ENCODE measurements around the gene WDR33. TPM values are rescaled to one million over a fixed set of nuclear protein-coding genes. Genes with fewer than 3 reads are reported as not detected.
A peak's percentile ranks its signal among the peaks of the same experiment; 100 is the strongest.

Gene WDR33
- polyA plus RNA-seq, 4 donors, result 11.0 to 41.6 (median 13.8) TPM

GRCh38 chr2:127697482-127698180, 113.3 kb downstream of the WDR33 start:
- H3K27ac ChIP-seq (ENCODE audit: low read depth in 1 of 3, low read length in 2 of 3), result no peak overlapping the region
- FAIRE-seq (no peak), DNase-seq (no peak)

GRCh38 chr2:127695491-127696472, 115.2 kb downstream of the WDR33 start:
- H3K27me3 ChIP-seq (ENCODE audit: control insufficient read depth in 3 of 3, insufficient read depth in 3 of 3, low read length in 3 of 3), result peaks cover 0 to 7% (median 0%) of the 10 kb centered on the region in 3 donors
- 31 to 43% (median 41%) methylated on average over 46 to 52 of the region's 52 CpGs for WGBS, 3 donors
- no peak overlapping the region for H3K27ac ChIP-seq (ENCODE audit: low read depth in 1 of 3, low read length in 2 of 3)
- H3K36me3 ChIP-seq (ENCODE audit: control insufficient read depth in 3 of 3, insufficient read depth in 2 of 3, low read depth in 1 of 3, low read length in 3 of 3), result peaks cover 0 to 2% (median 0%) of the 10 kb centered on the region in 3 donors
- peak; percentile 54 to 69 for DNase-seq
- H3K4me3 ChIP-seq (ENCODE audit: low read depth in 1 of 3, low read length in 3 of 3), result no peak overlapping the region
- H3K4me1 ChIP-seq (ENCODE audit: control insufficient read depth in 3 of 3, insufficient read depth in 2 of 3, low read depth in 1 of 3, low read length in 2 of 3), result peaks cover 0 to 8% (median 0%) of the 10 kb centered on the region in 3 donors
- peaks cover 0 to 5% of the 10 kb centered on the region in 2 donors for H3K9me3 ChIP-seq (ENCODE audit: control insufficient read depth in 2 of 2, insufficient read depth in 1 of 2, low read depth in 1 of 2, low read length in 1 of 2)
- no peak for FAIRE-seq

More at GRCh38 chr2:127697482-127698180, 113.3 kb downstream of the WDR33 start:
- H3K9me3 ChIP-seq (ENCODE audit: control insufficient read depth in 2 of 2, insufficient read depth in 1 of 2, low read depth in 1 of 2, low read length in 1 of 2), result no peaks in the 10 kb centered on the region
- H3K4me3 ChIP-seq (ENCODE audit: low read depth in 1 of 3, low read length in 3 of 3), result no peak overlapping the region
- peaks cover 0 to 2% (median 0%) of the 10 kb centered on the region in 3 donors for H3K36me3 ChIP-seq (ENCODE audit: control insufficient read depth in 3 of 3, insufficient read depth in 2 of 3, low read depth in 1 of 3, low read length in 3 of 3)
- H3K4me1 ChIP-seq (ENCODE audit: control insufficient read depth in 3 of 3, insufficient read depth in 2 of 3, low read depth in 1 of 3, low read length in 2 of 3), result peaks cover 0 to 11% (median under 1%) of the 10 kb centered on the region in 3 donors
- 95 to 98% (median 97%) methylated on average over 21 of the region's 21 CpGs for WGBS, 3 donors
- H3K27me3 ChIP-seq (ENCODE audit: control insufficient read depth in 3 of 3, insufficient read depth in 3 of 3, low read length in 3 of 3), result peaks cover 0 to 7% (median 0%) of the 10 kb centered on the region in 3 donors

- WGBS, 3 donors, result 86 to 91% (median 89%) methylated on average over 9 of the region's 9 CpGs
- no peak overlapping the region for H3K27ac ChIP-seq (ENCODE audit: low read depth in 1 of 3, low read length in 2 of 3)
- H3K4me3 ChIP-seq (ENCODE audit: low read depth in 1 of 3, low read length in 3 of 3), result no peak overlapping the region
- H3K27me3 ChIP-seq (ENCODE audit: control insufficient read depth in 3 of 3, insufficient read depth in 3 of 3, low read length in 3 of 3), result peaks cover 0 to 7% (median 0%) of the 10 kb centered on the region in 3 donors
- H3K36me3 ChIP-seq (ENCODE audit: control insufficient read depth in 3 of 3, insufficient read depth in 2 of 3, low read depth in 1 of 3, low read length in 3 of 3), result peaks cover 0 to 2% (median 0%) of the 10 kb centered on the region in 3 donors
- H3K9me3 ChIP-seq (ENCODE audit: control insufficient read depth in 2 of 2, insufficient read depth in 1 of 2, low read depth in 1 of 2, low read length in 1 of 2), result peaks cover 3 to 13% of the 10 kb centered on the region in 2 donors
- H3K4me1 ChIP-seq (ENCODE audit: control insufficient read depth in 3 of 3, insufficient read depth in 2 of 3, low read depth in 1 of 3, low read length in 2 of 3), result no peaks in the 10 kb centered on the region
- FAIRE-seq, result no peak
- no peak for DNase-seq
Measured at GRCh38 chr2:127694986-127695385, 116.0 kb downstream of the WDR33 start.

- FAIRE-seq, result no peak
- WGBS, 3 donors, result 83 to 92% (median 87%) methylated on average over 2 of the region's 2 CpGs
- Histone ChIP-seq H3K9me3 (ENCODE audit: control insufficient read depth in 2 of 2, insufficient read depth in 1 of 2, low read depth in 1 of 2, low read length in 1 of 2) (peaks cover 3 to 13% of the 10 kb centered on the region in 2 donors), H3K4me3 (ENCODE audit: low read depth in 1 of 3, low read length in 3 of 3) (no peak overlapping the region), H3K27ac (ENCODE audit: low read depth in 1 of 3, low read length in 2 of 3) (no peak overlapping the region), H3K4me1 (ENCODE audit: control insufficient read depth in 3 of 3, insufficient read depth in 2 of 3, low read depth in 1 of 3, low read length in 2 of 3) (no peaks in the 10 kb centered on the region), H3K36me3 (ENCODE audit: control insufficient read depth in 3 of 3, insufficient read depth in 2 of 3, low read depth in 1 of 3, low read length in 3 of 3) (no peaks in the 10 kb centered on the region), H3K27me3 (ENCODE audit: control insufficient read depth in 3 of 3, insufficient read depth in 3 of 3, low read length in 3 of 3) (peaks cover 0 to 6% (median 0%) of the 10 kb centered on the region in 3 donors)
- DNase-seq, result no peak
Measured at GRCh38 chr2:127690696-127691095, 120.3 kb downstream of the WDR33 start.

- peaks cover 3 to 13% of the 10 kb centered on the region in 2 donors for H3K9me3 ChIP-seq (ENCODE audit: control insufficient read depth in 2 of 2, insufficient read depth in 1 of 2, low read depth in 1 of 2, low read length in 1 of 2)
- H3K36me3 ChIP-seq (ENCODE audit: control insufficient read depth in 3 of 3, insufficient read depth in 2 of 3, low read depth in 1 of 3, low read length in 3 of 3), result no peaks in the 10 kb centered on the region
- no peak overlapping the region for H3K4me3 ChIP-seq (ENCODE audit: low read depth in 1 of 3, low read length in 3 of 3)
- FAIRE-seq (no peak), DNase-seq (no peak)
- H3K27ac ChIP-seq (ENCODE audit: low read depth in 1 of 3, low read length in 2 of 3), result no peak overlapping the region
- no peaks in the 10 kb centered on the region for H3K27me3 ChIP-seq (ENCODE audit: control insufficient read depth in 3 of 3, insufficient read depth in 3 of 3, low read length in 3 of 3)
- WGBS, 3 donors, result 61 to 70% (median 68%) methylated on average over 1 of the region's 1 CpG
- H3K4me1 ChIP-seq (ENCODE audit: control insufficient read depth in 3 of 3, insufficient read depth in 2 of 3, low read depth in 1 of 3, low read length in 2 of 3), result no peaks in the 10 kb centered on the region
Measured at GRCh38 chr2:127688405-127688804, 122.6 kb downstream of the WDR33 start.

- H3K9me3 ChIP-seq (ENCODE audit: control insufficient read depth in 2 of 2, insufficient read depth in 1 of 2, low read depth in 1 of 2, low read length in 1 of 2), result peaks cover 2 to 5% of the 10 kb centered on the region in 2 donors
- peaks cover 0 to 10% (median 0%) of the 10 kb centered on the region in 3 donors for H3K27me3 ChIP-seq (ENCODE audit: control insufficient read depth in 3 of 3, insufficient read depth in 3 of 3, low read length in 3 of 3)
- no peaks in the 10 kb centered on the region for H3K36me3 ChIP-seq (ENCODE audit: control insufficient read depth in 3 of 3, insufficient read depth in 2 of 3, low read depth in 1 of 3, low read length in 3 of 3)
- 57 to 70% (median 64%) methylated on average over 8 of the region's 8 CpGs for WGBS, 3 donors
- FAIRE-seq (no peak), DNase-seq (no peak)
- no peak overlapping the region for H3K4me3 ChIP-seq (ENCODE audit: low read depth in 1 of 3, low read length in 3 of 3)
- no peaks in the 10 kb centered on the region for H3K4me1 ChIP-seq (ENCODE audit: control insufficient read depth in 3 of 3, insufficient read depth in 2 of 3, low read depth in 1 of 3, low read length in 2 of 3)
- H3K27ac ChIP-seq (ENCODE audit: low read depth in 1 of 3, low read length in 2 of 3), result no peak overlapping the region
Measured at GRCh38 chr2:127685410-127686080, 125.4 kb downstream of the WDR33 start.

GRCh38 chr2:127683757-127684156, 127.2 kb downstream of the WDR33 start:
- Histone ChIP-seq H3K4me1 (ENCODE audit: control insufficient read depth in 3 of 3, insufficient read depth in 2 of 3, low read depth in 1 of 3, low read length in 2 of 3) (no peaks in the 10 kb centered on the region), H3K9me3 (ENCODE audit: control insufficient read depth in 2 of 2, insufficient read depth in 1 of 2, low read depth in 1 of 2, low read length in 1 of 2) (no peaks in the 10 kb centered on the region), H3K27ac (ENCODE audit: low read depth in 1 of 3, low read length in 2 of 3) (no peak overlapping the region), H3K27me3 (ENCODE audit: control insufficient read depth in 3 of 3, insufficient read depth in 3 of 3, low read length in 3 of 3) (peaks cover 0 to 17% (median 0%) of the 10 kb centered on the region in 3 donors), H3K4me3 (ENCODE audit: low read depth in 1 of 3, low read length in 3 of 3) (no peak overlapping the region), H3K36me3 (ENCODE audit: control insufficient read depth in 3 of 3, insufficient read depth in 2 of 3, low read depth in 1 of 3, low read length in 3 of 3) (no peaks in the 10 kb centered on the region)
- no peak for FAIRE-seq
- DNase-seq, result no peak
- 62 to 93% (median 85%) methylated on average over 15 of the region's 15 CpGs for WGBS, 3 donors

- Histone ChIP-seq H3K27ac (ENCODE audit: low read depth in 1 of 3, low read length in 2 of 3) (no peak overlapping the region), H3K4me1 (ENCODE audit: control insufficient read depth in 3 of 3, insufficient read depth in 2 of 3, low read depth in 1 of 3, low read length in 2 of 3) (no peaks in the 10 kb centered on the region), H3K36me3 (ENCODE audit: control insufficient read depth in 3 of 3, insufficient read depth in 2 of 3, low read depth in 1 of 3, low read length in 3 of 3) (no peaks in the 10 kb centered on the region), H3K4me3 (ENCODE audit: low read depth in 1 of 3, low read length in 3 of 3) (no peak overlapping the region), H3K9me3 (ENCODE audit: control insufficient read depth in 2 of 2, insufficient read depth in 1 of 2, low read depth in 1 of 2, low read length in 1 of 2) (no peaks in the 10 kb centered on the region), H3K27me3 (ENCODE audit: control insufficient read depth in 3 of 3, insufficient read depth in 3 of 3, low read length in 3 of 3) (peaks cover 0 to 24% (median 0%) of the 10 kb centered on the region in 3 donors)
- DNase-seq (no peak), FAIRE-seq (no peak)
Measured at GRCh38 chr2:127683056-127683455, 127.9 kb downstream of the WDR33 start.

Data from small intestine (tissue), 7 donors.